Keratinocyte (primary cell): ENCODE data around the gene SNHG17.

Source experiments
- CTCF ChIP-seq, 3 experiments: IDR thresholded peaks in 1 of 3; conservative IDR thresholded peaks in 1 of 3; optimal IDR thresholded peaks in 1 of 3; 2 replicates in 2 of 3; 3 replicates in 1 of 3; pipeline versions ENCODE3 to v1.5.1; 2011; ENCODE audit warnings: low read length in 3 of 3, mild to moderate bottlenecking in 3 of 3, moderate library complexity in 2 of 3, control low read depth in 1 of 3, inconsistent platforms in 1 of 3; ENCODE audit not compliant: insufficient read depth in 2 of 3; ENCODE audit errors: extremely low read depth in 1 of 3
- EZH2 ChIP-seq: IDR thresholded peaks from one replicate; pipeline ENCODE4 v1.6.1; 2012; ENCODE audit warnings: inconsistent platforms, mild to moderate bottlenecking, low read length, moderate library complexity

- no peak for TF ChIP-seq CTCF (optimal IDR thresholded peaks at IDR 0.05 in 1 of 3, IDR thresholded peaks at IDR 0.05 in 1 of 3, conservative IDR thresholded peaks at IDR 0.05 in 1 of 3; ENCODE audit: extremely low read depth in 1 of 3, insufficient read depth in 2 of 3, low read length in 3 of 3)
- no peak for TF ChIP-seq EZH2
These were observed 23.2 kb upstream of the SNHG17 start for GRCh38 chr20:38458314-38458713.
